RWPE1 (cell line): ENCODE data around the gene ADD3.
"Not testable (repeated sequence)": the region's sequence is repeated elsewhere in the genome, so short reads cannot be mapped to it uniquely, and the experiment has no call there.

Source experiments
- CTCF ChIA-PET: fragments of 350-600 bp; sonication (Branson Sonifier 250); formaldehyde crosslinking; extraction: SDS; loops from one replicate; lab custom pipeline; 2021; lab: Yijun Ruan, JAX
- POLR2A ChIA-PET: fragments of 400-600 bp; formaldehyde crosslinking; extraction: SDS; loops from one replicate; lab custom pipeline; 2020; ENCODE audit warnings: antibody characterized with exemption; ENCODE audit not compliant: low non-redundant PET; lab: Yijun Ruan, JAX
- DNase-seq: peaks from one replicate; pipeline ENCODE4 v3.0.0; 2012; ENCODE audit warnings: low spot score
- H3K27ac ChIP-seq: fragments of 450-650 bp; 2 replicates; pipeline ENCODE4 v1.5.1; 2017
- CTCF ChIP-seq: fragments of 450-650 bp; conservative IDR thresholded peaks from 2 replicates; pipeline ENCODE4 v1.5.1; 2017; ENCODE audit warnings: low read depth, mild to moderate bottlenecking

The ADD3 gene

DNA sequence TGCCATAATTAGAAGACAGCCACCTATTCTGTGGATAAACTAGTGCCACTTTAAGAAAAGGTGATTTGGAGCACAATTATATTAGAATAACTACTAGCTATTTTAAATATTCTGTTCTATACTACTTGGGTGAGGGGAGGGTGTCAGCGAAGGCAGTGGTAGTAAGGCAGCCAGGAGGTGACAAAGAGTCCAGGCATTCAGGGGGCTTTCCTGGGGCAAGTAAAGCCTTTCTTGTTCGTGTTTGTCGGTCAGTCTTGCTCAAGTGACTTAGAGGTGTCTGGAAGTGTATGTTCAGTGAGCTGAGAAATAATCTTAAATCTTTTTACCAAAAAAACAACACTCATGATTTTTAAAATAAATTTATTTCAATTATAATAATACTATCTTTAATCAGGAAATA is 34.4 kb downstream of the ADD3 start:
- POLR2A ChIA-PET: no interaction called here
- DNase-seq: no peak
- H3K27ac ChIP-seq: no peak overlapping the region
- CTCF ChIA-PET: interaction anchor here (1.4 kb wide), 1 partner anchor 158 kb away, joined by 4 read pairs; no protein-coding TSS in a partner anchor
- TF ChIP-seq CTCF: no peak

- ChIA-PET POLR2A (no interaction called here), CTCF (interaction anchor here (0.6 kb wide), 1 partner anchor 31 kb away, joined by 4 read pairs; no protein-coding TSS in a partner anchor)
- no peak for TF ChIP-seq CTCF
- no peak for DNase-seq
- no peak overlapping the region for H3K27ac ChIP-seq
Measured at GRCh38 chr10:110042891-110043290, 35.1 kb downstream of the ADD3 start.

GRCh38 chr10:110044681-110045080 is 36.9 kb downstream of the ADD3 start:
- POLR2A ChIA-PET: no interaction called here

DNA sequence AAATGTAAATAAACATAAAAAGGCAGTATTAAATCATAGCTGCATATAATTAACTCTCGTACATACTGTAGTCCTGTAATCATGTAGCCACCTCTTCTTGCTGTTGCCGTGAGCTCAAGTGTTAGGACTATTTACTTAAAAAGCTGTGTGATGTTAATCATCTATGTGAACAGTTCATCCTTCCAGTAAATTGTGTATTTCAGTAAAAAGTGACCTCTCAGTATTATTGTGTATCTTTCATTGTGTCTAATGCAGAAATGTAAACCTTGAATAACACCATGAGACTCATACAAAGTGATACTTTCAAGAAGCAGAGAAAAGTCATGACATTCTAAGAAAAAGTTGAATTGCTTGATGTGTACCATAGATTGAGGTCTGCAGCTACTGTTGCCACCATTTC is 38.0 kb downstream of the ADD3 start:
- no peak overlapping the region for H3K27ac ChIP-seq
- DNase-seq: no peak
- ChIA-PET POLR2A (no interaction called here), CTCF (interaction anchor here (0.6 kb wide), 1 partner anchor 160 kb away, joined by 3 read pairs; no protein-coding TSS in a partner anchor)
- TF ChIP-seq CTCF: no peak

More at GRCh38 chr10:110044681-110045080, 36.9 kb downstream of the ADD3 start:
- DNase-seq: no peak
- CTCF ChIA-PET: no interaction called here
- no peak for TF ChIP-seq CTCF
- H3K27ac ChIP-seq: no peak overlapping the region

GRCh38 chr10:110048145-110048544 is 40.4 kb downstream of the ADD3 start:
- POLR2A ChIA-PET, CTCF ChIA-PET, H3K27ac ChIP-seq, DNase-seq: not testable (repeated sequence)

DNA sequence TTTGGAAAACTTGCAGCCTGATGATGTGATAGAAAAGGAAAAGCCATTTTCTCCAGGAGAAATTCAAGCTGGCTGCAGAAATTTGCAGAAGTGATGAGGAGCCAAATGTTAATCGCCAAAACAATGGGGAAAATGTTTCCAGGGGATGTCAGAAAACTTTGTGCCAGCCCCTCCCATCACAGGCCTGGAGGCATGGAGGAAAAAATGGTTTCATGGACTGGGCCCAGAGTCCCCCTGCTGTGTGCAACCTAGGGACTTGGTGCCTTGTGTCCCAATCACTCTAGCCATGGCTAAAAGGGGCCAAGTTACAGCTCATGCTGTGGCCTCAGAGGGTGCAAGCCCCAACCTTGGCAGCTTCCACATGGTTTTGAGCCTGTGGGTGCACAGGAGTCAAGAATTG is 41.0 kb downstream of the ADD3 start:
- TF ChIP-seq CTCF: no peak
- DNase-seq: no peak
- ChIA-PET CTCF (no interaction called here), POLR2A (no interaction called here)
- no peak overlapping the region for H3K27ac ChIP-seq

GRCh38 chr10:110049889-110050591 is 42.3 kb downstream of the ADD3 start:
- CTCF ChIA-PET, POLR2A ChIA-PET, DNase-seq, H3K27ac ChIP-seq: not testable (repeated sequence)
